ENCODE measurements around the gene CALN1.
"Not testable (repeated sequence)": the region's sequence is repeated elsewhere in the genome, so short reads cannot be mapped to it uniquely, and the experiment has no call there.

Gene CALN1

GRCh38 chr7:72265071-72265904 lies 146.8 kb downstream of the CALN1 start:
- no peak for DNase-seq

GRCh38 chr7:72260406-72260805 lies 151.7 kb downstream of the CALN1 start:
- DNase-seq = no peak

- DNase-seq = no peak
Measured at GRCh38 chr7:72258074-72258473, 154.1 kb downstream of the CALN1 start.

- no peak for DNase-seq
Measured at GRCh38 chr7:72254455-72254854, 157.7 kb downstream of the CALN1 start.

GRCh38 chr7:72249106-72249505 lies 163.0 kb downstream of the CALN1 start:
- no peak for DNase-seq

GRCh38 chr7:72244826-72245398 lies 167.2 kb downstream of the CALN1 start:
- no peak for DNase-seq

GRCh38 chr7:72243329-72243728 lies 168.8 kb downstream of the CALN1 start:
- DNase-seq = no peak

- DNase-seq = no peak
Measured at GRCh38 chr7:72235351-72235750, 176.8 kb downstream of the CALN1 start.

GRCh38 chr7:72234086-72234485 lies 178.1 kb downstream of the CALN1 start:
- no peak for DNase-seq

GRCh38 chr7:72230281-72230680 lies 181.9 kb downstream of the CALN1 start:
- DNase-seq = no peak

GRCh38 chr7:72223351-72223750 lies 188.8 kb downstream of the CALN1 start:
- no peak for DNase-seq

- DNase-seq = no peak
Measured at GRCh38 chr7:72222136-72222535, 190.0 kb downstream of the CALN1 start.

GRCh38 chr7:72219500-72219899 lies 192.6 kb downstream of the CALN1 start:
- DNase-seq = no peak

GRCh38 chr7:72217151-72217550 lies 195.0 kb downstream of the CALN1 start:
- DNase-seq = no peak

- no peak for DNase-seq
Measured at GRCh38 chr7:72213769-72214168, 198.4 kb downstream of the CALN1 start.

GRCh38 chr7:72213081-72213480 lies 199.1 kb downstream of the CALN1 start:
- no peak for DNase-seq

- DNase-seq = no peak
Measured at GRCh38 chr7:72211175-72211574, 201.0 kb downstream of the CALN1 start.

GRCh38 chr7:72209006-72209405 lies 203.1 kb downstream of the CALN1 start:
- DNase-seq = not testable (repeated sequence)

GRCh38 chr7:72196176-72196575 lies 216.0 kb downstream of the CALN1 start:
- no peak for DNase-seq

GRCh38 chr7:72190919-72191318 lies 221.2 kb downstream of the CALN1 start:
- DNase-seq = no peak

- no peak for DNase-seq
Measured at GRCh38 chr7:72190146-72190545, 222.0 kb downstream of the CALN1 start.

GRCh38 chr7:72187179-72187578 lies 225.0 kb downstream of the CALN1 start:
- no peak for DNase-seq

- no peak for DNase-seq
Measured at GRCh38 chr7:72183835-72184234, 228.3 kb downstream of the CALN1 start.

- no peak for DNase-seq
Measured at GRCh38 chr7:72182036-72182435, 230.1 kb downstream of the CALN1 start.

- no peak for DNase-seq
Measured at GRCh38 chr7:72176875-72177274, 235.3 kb downstream of the CALN1 start.

Measured in activated T-cell treated with anti-CD3 and anti-CD28 coated beads, Interleukin-2, amount 50 U/mL, for 48 hours (primary cell).